UCSD-AML1 (cell line): ENCODE results near the gene HEBP2.

Experiments used
- DNase-seq: peaks from one replicate; lab custom pipeline; 2025; ENCODE audit not compliant: unreplicated experiment; lab: John Stamatoyannopoulos, UW

Gene HEBP2

GRCh38 chr6:138397128-138398122, 6.6 kb upstream of the HEBP2 start:
- no peak for DNase-seq

- DNase-seq = no peak
Observed at GRCh38 chr6:138400326-138400725, 3.7 kb upstream of the HEBP2 start.

- DNase-seq = no peak
Observed at GRCh38 chr6:138401960-138402837, 1.8 kb upstream of the HEBP2 start.

- no peak for DNase-seq
Observed at GRCh38 chr6:138402838-138403187, 1.2 kb upstream of the HEBP2 start.

GRCh38 chr6:138403324-138403800, 661 bp upstream of the HEBP2 start:
- DNase-seq = peak; percentile 67

- DNase-seq = peak; percentile 58
Observed at GRCh38 chr6:138404666-138405337, 779 bp downstream of the HEBP2 start.

GRCh38 chr6:138405816-138406413, 1.9 kb downstream of the HEBP2 start:
- DNase-seq = no peak

GRCh38 chr6:138406443-138406842, 2.4 kb downstream of the HEBP2 start:
- no peak for DNase-seq

GRCh38 chr6:138410048-138410735, 6.2 kb downstream of the HEBP2 start:
- no peak for DNase-seq

- no peak for DNase-seq
Observed at GRCh38 chr6:138410972-138411880, 7.2 kb downstream of the HEBP2 start.

GRCh38 chr6:138415125-138415524, 11.1 kb downstream of the HEBP2 start:
- no peak for DNase-seq

GRCh38 chr6:138416206-138416605, 12.2 kb downstream of the HEBP2 start:
- no peak for DNase-seq

GRCh38 chr6:138417493-138418117, 13.6 kb downstream of the HEBP2 start:
- DNase-seq = no peak

GRCh38 chr6:138418118-138418742, 14.2 kb downstream of the HEBP2 start:
- no peak for DNase-seq

- DNase-seq = no peak
Observed at GRCh38 chr6:138419766-138420165, 15.7 kb downstream of the HEBP2 start.

- no peak for DNase-seq
Observed at GRCh38 chr6:138420356-138420755, 16.3 kb downstream of the HEBP2 start.

GRCh38 chr6:138421089-138421488, 17.1 kb downstream of the HEBP2 start:
- DNase-seq = no peak

GRCh38 chr6:138421608-138422007, 17.6 kb downstream of the HEBP2 start:
- no peak for DNase-seq
